Stomach (tissue), 4 donors: ENCODE data around the gene RNF5.

ENCODE experiments used
- POLR2A ChIP-seq, 4 donors: fragments of 450-650 bp; IDR thresholded peaks; one replicate each; pipeline ENCODE4 v1.6.1; 2016; ENCODE audit warnings: antibody characterized with exemption in 4 of 4, control low read depth in 2 of 4, mild to moderate bottlenecking in 1 of 4, moderate library complexity in 1 of 4
- TF ChIP-seq, protein P1 (sequence below), 7 experiments: fragments of 450-650 bp in 4 of 7; fragments of 200-600 bp in 3 of 7; sonication (generic) in 3 of 7; IDR thresholded peaks; one replicate each; pipeline ENCODE4 v1.5.1; 2016 to 2019; ENCODE audit warnings: antibody characterized with exemption in 7 of 7, control low read depth in 2 of 7, mild to moderate bottlenecking in 1 of 7

- TF ChIP-seq, protein P1, sequence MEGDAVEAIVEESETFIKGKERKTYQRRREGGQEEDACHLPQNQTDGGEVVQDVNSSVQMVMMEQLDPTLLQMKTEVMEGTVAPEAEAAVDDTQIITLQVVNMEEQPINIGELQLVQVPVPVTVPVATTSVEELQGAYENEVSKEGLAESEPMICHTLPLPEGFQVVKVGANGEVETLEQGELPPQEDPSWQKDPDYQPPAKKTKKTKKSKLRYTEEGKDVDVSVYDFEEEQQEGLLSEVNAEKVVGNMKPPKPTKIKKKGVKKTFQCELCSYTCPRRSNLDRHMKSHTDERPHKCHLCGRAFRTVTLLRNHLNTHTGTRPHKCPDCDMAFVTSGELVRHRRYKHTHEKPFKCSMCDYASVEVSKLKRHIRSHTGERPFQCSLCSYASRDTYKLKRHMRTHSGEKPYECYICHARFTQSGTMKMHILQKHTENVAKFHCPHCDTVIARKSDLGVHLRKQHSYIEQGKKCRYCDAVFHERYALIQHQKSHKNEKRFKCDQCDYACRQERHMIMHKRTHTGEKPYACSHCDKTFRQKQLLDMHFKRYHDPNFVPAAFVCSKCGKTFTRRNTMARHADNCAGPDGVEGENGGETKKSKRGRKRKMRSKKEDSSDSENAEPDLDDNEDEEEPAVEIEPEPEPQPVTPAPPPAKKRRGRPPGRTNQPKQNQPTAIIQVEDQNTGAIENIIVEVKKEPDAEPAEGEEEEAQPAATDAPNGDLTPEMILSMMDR (IDR thresholded peaks at IDR 0.05), result no peak
- no peak for TF ChIP-seq POLR2A (IDR thresholded peaks at IDR 0.05)
Observed at GRCh38 chr6:32129297-32130088, 48.7 kb upstream of the RNF5 start.
